ENCODE results near the gene BRINP1. TPM values are rescaled to one million over a fixed set of nuclear protein-coding genes. Genes with fewer than 3 reads are reported as not detected.

The BRINP1 gene
- total and polyA plus RNA-seq, 3 donors from 2014 or later = 1.2 to 1.8 (median 1.7) TPM

GRCh38 chr9:119184265-119184936 lies 184.8 kb downstream of the BRINP1 start:
- no peak overlapping the region for H3K4me3 ChIP-seq
- no peak for TF ChIP-seq POLR2A (IDR thresholded peaks at IDR 0.05)
- TF ChIP-seq CTCF (IDR thresholded peaks at IDR 0.05) = no peak
- no peaks in the 10 kb centered on the region for H3K4me1 ChIP-seq
- no peaks in the 10 kb centered on the region for H3K27me3 ChIP-seq
- 90 to 91% methylated on average over 3 of the region's 3 CpGs for WGBS, 2 donors
- no peak for DNase-seq
- H3K27ac ChIP-seq = no peak overlapping the region
- intact Hi-C loops (cut with DNase I; ENCODE audit: low total_unique reads) = no loop called here
- H3K9me3 ChIP-seq = no peaks in the 10 kb centered on the region
- no peaks in the 10 kb centered on the region for H3K36me3 ChIP-seq (ENCODE audit: low read depth, missing control alignments)

GRCh38 chr9:119181561-119181960 lies 187.7 kb downstream of the BRINP1 start:
- intact Hi-C loops (cut with DNase I; ENCODE audit: low total_unique reads) = no loop called here
- no peak for DNase-seq

GRCh38 chr9:119180897-119181296 lies 188.3 kb downstream of the BRINP1 start:
- intact Hi-C loops (cut with DNase I; ENCODE audit: low total_unique reads) = no loop called here
- Histone ChIP-seq H3K4me3 (no peak overlapping the region), H3K36me3 (ENCODE audit: low read depth, missing control alignments) (no peaks in the 10 kb centered on the region), H3K4me1 (no peaks in the 10 kb centered on the region), H3K27me3 (no peaks in the 10 kb centered on the region), H3K9me3 (no peaks in the 10 kb centered on the region), H3K27ac (no peak overlapping the region)
- no peak for TF ChIP-seq CTCF (IDR thresholded peaks at IDR 0.05)
- TF ChIP-seq POLR2A (IDR thresholded peaks at IDR 0.05) = no peak
- WGBS, 2 donors = 93 to 95% methylated on average over 3 of the region's 3 CpGs
- no peak for DNase-seq

More at GRCh38 chr9:119181561-119181960, 187.7 kb downstream of the BRINP1 start:
- no peak overlapping the region for H3K4me3 ChIP-seq
- no peak for TF ChIP-seq POLR2A (IDR thresholded peaks at IDR 0.05)
- TF ChIP-seq CTCF (IDR thresholded peaks at IDR 0.05) = no peak
- no peaks in the 10 kb centered on the region for H3K9me3 ChIP-seq
- H3K27me3 ChIP-seq = no peaks in the 10 kb centered on the region
- H3K36me3 ChIP-seq (ENCODE audit: low read depth, missing control alignments) = no peaks in the 10 kb centered on the region
- H3K4me1 ChIP-seq = no peaks in the 10 kb centered on the region
- no peak overlapping the region for H3K27ac ChIP-seq

- DNase-seq = no peak
- intact Hi-C loops (cut with DNase I; ENCODE audit: low total_unique reads) = no loop called here
- Histone ChIP-seq H3K4me3 (no peak overlapping the region), H3K36me3 (ENCODE audit: low read depth, missing control alignments) (no peaks in the 10 kb centered on the region), H3K27me3 (no peaks in the 10 kb centered on the region), H3K9me3 (no peaks in the 10 kb centered on the region), H3K4me1 (no peaks in the 10 kb centered on the region), H3K27ac (no peak overlapping the region)
- TF ChIP-seq POLR2A (IDR thresholded peaks at IDR 0.05) (no peak), CTCF (IDR thresholded peaks at IDR 0.05) (no peak)
- 85 to 87% methylated on average over 3 of the region's 3 CpGs for WGBS, 2 donors
Measured at GRCh38 chr9:119179701-119180100, 189.5 kb downstream of the BRINP1 start.

- Histone ChIP-seq H3K9me3 (no peaks in the 10 kb centered on the region), H3K27ac (no peak overlapping the region), H3K36me3 (ENCODE audit: low read depth, missing control alignments) (no peaks in the 10 kb centered on the region), H3K4me3 (peak overlapping the region in 1 of 2 donors; percentile 10), H3K27me3 (no peaks in the 10 kb centered on the region), H3K4me1 (no peaks in the 10 kb centered on the region)
- no peak for DNase-seq
- intact Hi-C loops (cut with DNase I; ENCODE audit: low total_unique reads) = no loop called here
- no peak for TF ChIP-seq CTCF (IDR thresholded peaks at IDR 0.05)
- no peak for TF ChIP-seq POLR2A (IDR thresholded peaks at IDR 0.05)
- WGBS, 2 donors = 56 to 66% methylated on average over 9 of the region's 9 CpGs
Measured at GRCh38 chr9:119177196-119177595, 192.0 kb downstream of the BRINP1 start.
